Loucy (cell line): Measurements from ENCODE around the gene ZSWIM5.

Experiments
- CTCF ChIP-seq: fragments of 200-600 bp; sonication (generic); conservative IDR thresholded peaks from 2 replicates; pipeline ENCODE4 v1.5.1; 2014; ENCODE audit warnings: mild to moderate bottlenecking, antibody characterized with exemption, low read length
- EZH2phosphoT487 ChIP-seq: fragments of 200-600 bp; IDR thresholded peaks from 2 replicates; pipeline ENCODE4 v1.6.1; 2018; ENCODE audit warnings: antibody characterized with exemption, mild to moderate bottlenecking, moderate library complexity, borderline replicate concordance

- no peak for TF ChIP-seq CTCF
- no peak for TF ChIP-seq EZH2phosphoT487
Measured at GRCh38 chr1:45016090-45016697, 190.2 kb downstream of the ZSWIM5 start.
